ENCODE measurements around the gene PRXL2C. TPM values are rescaled to one million over a fixed set of nuclear protein-coding genes. Genes with fewer than 3 reads are reported as not detected.
A peak's percentile ranks its signal among the peaks of the same experiment; 100 is the strongest.

The PRXL2C gene
- total RNA-seq, 1 experiment from 2014 or later = 8.5 TPM

DNA sequence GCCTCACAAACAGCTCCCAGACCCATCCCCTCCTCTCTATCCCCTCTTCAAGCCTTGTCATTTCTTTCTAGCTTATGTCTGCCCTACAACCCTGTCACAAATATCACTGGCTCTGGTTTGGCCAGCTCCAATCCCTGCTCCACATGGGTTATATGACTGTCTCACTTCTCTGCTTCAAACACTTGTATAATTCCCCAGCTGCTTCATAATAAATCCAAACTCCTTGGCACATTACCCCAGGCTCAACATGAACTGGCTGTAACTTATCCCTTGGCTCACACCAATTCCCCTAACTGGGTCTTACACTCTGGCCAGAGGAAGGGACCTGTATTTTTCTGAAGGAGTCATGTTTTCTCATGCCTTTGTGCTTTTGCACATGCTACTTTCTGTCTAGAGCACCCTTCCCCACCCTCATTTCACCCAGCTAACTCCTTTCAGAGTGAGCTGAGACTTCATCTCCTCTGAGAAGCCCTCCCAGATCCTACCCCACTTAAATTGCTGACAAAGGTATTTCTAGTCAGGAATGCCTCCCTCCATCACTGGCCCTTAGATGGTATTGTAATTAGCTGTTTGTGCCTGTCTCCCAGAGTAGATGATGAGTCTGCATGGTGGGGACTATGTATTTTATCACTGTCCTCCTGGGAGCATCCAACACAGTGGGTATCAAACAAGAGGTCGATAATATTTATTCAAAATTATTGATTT lies 5.3 kb downstream of the PRXL2C start:
- Histone ChIP-seq H3K4me3 (no peak overlapping the region), H3K36me3 (ENCODE audit: low read depth) (no peaks in the 10 kb centered on the region), H3F3A (ENCODE audit: insufficient read depth, low read depth) (peaks cover 19% of the 10 kb centered on the region), H4K20me1 (ENCODE audit: insufficient read depth) (no peaks in the 10 kb centered on the region), H3K4me1 (replicated peaks; ENCODE audit: insufficient read depth) (peaks cover 4% of the 10 kb centered on the region; the same call in 1 of the 2 replicates), H3K9me2 (ENCODE audit: insufficient read depth) (no peaks in the 10 kb centered on the region), H3K27ac (no peak overlapping the region), H3K4me2 (no peak overlapping the region), H3K9me3 (ENCODE audit: insufficient read depth, low read depth) (no peaks in the 10 kb centered on the region), H3K27me3 (ENCODE audit: insufficient read depth, low read depth) (no peaks in the 10 kb centered on the region), H2AFZ (no peak overlapping the region), H3K79me2 (ENCODE audit: low read depth) (no peaks in the 10 kb centered on the region)
- CTCF ChIA-PET = interaction anchor here (0.7 kb wide), 1 partner anchor 108 kb away, joined by 4 read pairs; no protein-coding TSS in a partner anchor
- no TSS peak for BruUV-seq (replicated peaks)
- TF ChIP-seq, protein P1, sequence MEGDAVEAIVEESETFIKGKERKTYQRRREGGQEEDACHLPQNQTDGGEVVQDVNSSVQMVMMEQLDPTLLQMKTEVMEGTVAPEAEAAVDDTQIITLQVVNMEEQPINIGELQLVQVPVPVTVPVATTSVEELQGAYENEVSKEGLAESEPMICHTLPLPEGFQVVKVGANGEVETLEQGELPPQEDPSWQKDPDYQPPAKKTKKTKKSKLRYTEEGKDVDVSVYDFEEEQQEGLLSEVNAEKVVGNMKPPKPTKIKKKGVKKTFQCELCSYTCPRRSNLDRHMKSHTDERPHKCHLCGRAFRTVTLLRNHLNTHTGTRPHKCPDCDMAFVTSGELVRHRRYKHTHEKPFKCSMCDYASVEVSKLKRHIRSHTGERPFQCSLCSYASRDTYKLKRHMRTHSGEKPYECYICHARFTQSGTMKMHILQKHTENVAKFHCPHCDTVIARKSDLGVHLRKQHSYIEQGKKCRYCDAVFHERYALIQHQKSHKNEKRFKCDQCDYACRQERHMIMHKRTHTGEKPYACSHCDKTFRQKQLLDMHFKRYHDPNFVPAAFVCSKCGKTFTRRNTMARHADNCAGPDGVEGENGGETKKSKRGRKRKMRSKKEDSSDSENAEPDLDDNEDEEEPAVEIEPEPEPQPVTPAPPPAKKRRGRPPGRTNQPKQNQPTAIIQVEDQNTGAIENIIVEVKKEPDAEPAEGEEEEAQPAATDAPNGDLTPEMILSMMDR (conservative IDR thresholded peaks at IDR 0.05) = no peak
- no peak for TF ChIP-seq EZH2 (IDR thresholded peaks at IDR 0.05; ENCODE audit: low read depth)
- no peak for DNase-seq
- POLR2A ChIA-PET (ENCODE audit: unreplicated experiment) = no interaction called here
- intact Hi-C loops (cut with micrococcal nuclease; ENCODE audit: unreplicated experiment) = loop anchor here (5.0 to 10.0 kb wide), 2 partner anchors 235 to 322 kb away; partner anchors contain the start of gene ZNF367

DNA sequence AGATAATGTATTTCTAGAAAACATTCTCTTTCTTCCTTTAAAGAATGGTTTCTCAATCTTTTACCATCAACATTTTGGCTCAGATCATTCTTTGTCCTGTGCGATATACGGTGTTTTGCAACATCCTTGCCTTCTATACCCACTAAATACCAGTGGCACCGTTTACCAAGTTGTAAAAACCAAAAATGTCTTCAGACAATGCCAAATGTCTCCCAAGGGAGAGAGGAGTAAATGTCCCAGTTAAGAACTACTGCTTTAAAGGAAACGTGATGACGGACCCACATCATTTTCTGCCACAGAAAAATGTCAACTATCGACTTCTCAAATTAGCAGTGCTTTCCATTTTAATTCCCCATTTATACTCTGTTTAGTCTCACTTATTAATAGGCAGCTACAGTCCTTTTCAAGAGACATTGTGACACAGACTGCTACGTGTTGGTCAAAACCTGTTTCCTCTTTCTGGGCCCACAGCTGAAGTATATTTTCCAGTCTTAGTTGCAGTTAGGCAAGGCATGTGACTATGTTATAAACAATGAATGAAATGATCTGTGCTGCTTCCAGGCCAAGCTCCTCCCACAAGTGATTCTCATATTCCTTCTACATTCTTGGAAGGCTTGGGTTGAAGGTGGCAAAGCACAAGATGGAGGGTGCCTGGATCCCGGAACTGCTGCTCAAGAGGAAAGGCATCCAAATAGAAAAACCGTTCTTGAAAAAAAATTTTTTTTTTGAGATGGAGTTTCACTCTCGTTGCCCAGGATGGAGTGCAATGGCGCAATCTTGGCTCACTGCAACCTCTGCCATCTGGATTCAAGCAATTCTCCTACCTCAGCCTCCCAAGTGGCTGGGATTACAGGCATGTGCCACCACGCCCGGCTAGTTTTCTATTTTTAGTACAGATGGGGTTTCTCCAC lies 8.8 kb downstream of the PRXL2C start:
- no peak overlapping the region for H2AFZ ChIP-seq
- POLR2A ChIA-PET (ENCODE audit: unreplicated experiment) = no interaction called here
- DNase-seq = no peak
- TF ChIP-seq EZH2 (IDR thresholded peaks at IDR 0.05; ENCODE audit: low read depth) = no peak
- TF ChIP-seq, protein P1 (conservative IDR thresholded peaks at IDR 0.05) = no peak
- no peaks in the 10 kb centered on the region for H4K20me1 ChIP-seq (ENCODE audit: insufficient read depth)
- no peaks in the 10 kb centered on the region for H3K9me2 ChIP-seq (ENCODE audit: insufficient read depth)
- H3F3A ChIP-seq (ENCODE audit: insufficient read depth, low read depth) = 0 out of 2 replicates have a peak, but pooled peaks cover 4% of the 10 kb centered on the region
- no peak overlapping the region for H3K4me3 ChIP-seq
- no peaks in the 10 kb centered on the region for H3K9me3 ChIP-seq (ENCODE audit: insufficient read depth, low read depth)
- H3K27me3 ChIP-seq (ENCODE audit: insufficient read depth, low read depth) = no peaks in the 10 kb centered on the region
- H3K36me3 ChIP-seq (ENCODE audit: low read depth) = no peaks in the 10 kb centered on the region
- CTCF ChIA-PET = no interaction called here
- H3K4me2 ChIP-seq = no peak overlapping the region
- H3K4me1 ChIP-seq (replicated peaks; ENCODE audit: insufficient read depth) = no peaks in the 10 kb centered on the region
- BruUV-seq (replicated peaks) = no TSS peak
- H3K27ac ChIP-seq = no peak overlapping the region
- intact Hi-C loops (cut with micrococcal nuclease; ENCODE audit: unreplicated experiment) = no loop called here
- H3K79me2 ChIP-seq (ENCODE audit: low read depth) = no peaks in the 10 kb centered on the region

GRCh38 chr9:96644137-96644536 lies 11.0 kb downstream of the PRXL2C start:
- ChIA-PET POLR2A (ENCODE audit: unreplicated experiment) (interaction anchor here (0.7 kb wide), 1 partner anchor 107 kb away, joined by 4 read pairs; no protein-coding TSS in a partner anchor), CTCF (no interaction called here)
- no peaks in the 10 kb centered on the region for H3K79me2 ChIP-seq (ENCODE audit: low read depth)
- TF ChIP-seq EZH2 (IDR thresholded peaks at IDR 0.05; ENCODE audit: low read depth) = no peak
- TF ChIP-seq, protein P1 (conservative IDR thresholded peaks at IDR 0.05) = no peak
- BruUV-seq (replicated peaks) = no TSS peak
- no peak overlapping the region for H3K4me3 ChIP-seq
- no peaks in the 10 kb centered on the region for H3K9me3 ChIP-seq (ENCODE audit: insufficient read depth, low read depth)
- no peaks in the 10 kb centered on the region for H3K36me3 ChIP-seq (ENCODE audit: low read depth)
- no peaks in the 10 kb centered on the region for H3K27me3 ChIP-seq (ENCODE audit: insufficient read depth, low read depth)
- no peaks in the 10 kb centered on the region for H3K9me2 ChIP-seq (ENCODE audit: insufficient read depth)
- H4K20me1 ChIP-seq (ENCODE audit: insufficient read depth) = no peaks in the 10 kb centered on the region
- no peak overlapping the region for H3K4me2 ChIP-seq
- no peak overlapping the region for H2AFZ ChIP-seq
- DNase-seq = peak in 1 of 2 experiments; percentile 53
- no peaks in the 10 kb centered on the region for H3K4me1 ChIP-seq (replicated peaks; ENCODE audit: insufficient read depth)
- intact Hi-C loops (cut with micrococcal nuclease; ENCODE audit: unreplicated experiment) = no loop called here
- no peak overlapping the region for H3K27ac ChIP-seq
- H3F3A ChIP-seq (ENCODE audit: insufficient read depth, low read depth) = 0 out of 2 replicates have a peak, but pooled peaks cover 4% of the 10 kb centered on the region
